Stimulated activated CD4-positive, alpha-beta T cell treated with anti-CD3 and anti-CD28 coated beads, Interleukin-12 subunit alpha, Interleukin-12 subunit beta, amount 100 ng/mL, for 48 hours (primary cell): Measurements from ENCODE around the gene LIPC.

ENCODE experiments used
- DNase-seq, 3 donors: peaks; one replicate each; pipeline ENCODE4 v3.0.0-alpha.2; 2020; ENCODE audit warnings: low read depth in 2 of 3, low spot score in 1 of 3

LIPC gene

DNA sequence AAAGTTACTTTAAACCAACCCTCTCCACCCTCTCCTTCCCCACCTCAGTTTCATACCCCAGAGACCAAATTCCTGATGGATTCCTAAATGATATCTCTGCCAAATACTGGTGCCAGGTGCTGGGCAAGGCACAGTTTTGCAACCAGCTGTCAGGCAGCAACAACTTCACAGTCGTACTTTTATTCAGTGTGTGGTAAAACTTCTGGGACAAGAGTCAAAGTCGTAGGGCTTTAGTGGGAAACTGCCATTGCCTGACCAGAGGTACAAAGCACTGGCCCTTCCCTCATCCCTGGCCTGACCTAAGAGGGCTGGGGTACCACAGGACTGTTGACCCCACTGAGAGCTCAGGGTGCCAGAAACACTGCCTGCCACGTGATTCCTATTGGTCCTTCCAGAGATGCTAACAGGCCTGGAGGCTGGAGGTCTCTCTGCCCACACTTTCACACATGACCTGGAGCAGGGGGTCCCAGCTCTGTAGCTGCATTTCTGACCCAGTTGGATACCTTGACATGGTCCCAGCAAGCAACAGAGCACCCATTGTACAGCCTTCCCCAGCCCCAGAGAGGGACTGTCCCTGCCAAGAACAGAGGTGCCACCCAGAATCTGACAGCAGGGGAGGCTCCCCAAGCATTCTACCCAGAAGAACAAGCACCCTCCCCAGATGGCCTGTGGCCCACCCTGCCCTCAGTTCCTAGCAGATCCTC lies 59.9 kb downstream of the LIPC start:
- no peak for DNase-seq

DNA sequence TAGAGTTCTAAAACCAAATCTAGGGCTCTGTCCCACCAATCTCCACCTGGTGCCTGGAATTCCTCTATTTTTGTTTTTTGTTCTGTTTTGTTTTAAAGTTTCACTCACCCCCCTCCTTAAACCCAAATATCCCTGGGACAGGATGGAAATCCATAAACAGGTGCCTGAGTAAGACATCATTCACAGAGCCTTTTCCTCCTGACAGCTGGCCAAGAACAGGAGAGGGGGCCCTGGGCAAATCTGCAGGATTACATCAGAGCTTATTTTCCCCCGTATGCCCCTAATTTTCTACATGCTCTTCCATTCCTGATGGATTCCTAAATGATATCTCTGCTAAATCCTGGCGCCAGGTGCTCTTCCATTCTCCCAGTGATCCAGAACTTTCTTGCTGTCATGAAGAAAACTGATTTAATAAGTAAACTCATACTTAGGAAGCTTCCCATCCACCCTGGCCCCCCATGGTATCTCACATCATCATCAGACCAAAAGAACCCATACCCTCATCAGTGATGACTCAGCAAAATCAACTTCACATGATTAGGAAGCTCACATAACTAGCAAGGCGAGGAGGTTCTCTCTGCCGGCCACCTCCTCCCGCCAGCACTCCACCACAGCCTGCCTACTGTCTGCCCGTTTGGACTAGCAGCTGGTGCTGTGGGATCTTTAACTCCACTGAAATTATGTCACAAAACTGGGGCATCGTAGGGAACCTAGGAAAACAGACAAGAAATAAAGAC lies 61.0 kb downstream of the LIPC start:
- DNase-seq = no peak

GRCh38 chr15:58494567-58494966 lies 62.8 kb downstream of the LIPC start:
- no peak for DNase-seq

GRCh38 chr15:58495891-58496408 lies 64.2 kb downstream of the LIPC start:
- no peak for DNase-seq

- no peak for DNase-seq
These were observed 65.4 kb downstream of the LIPC start for GRCh38 chr15:58497046-58497785.

DNA sequence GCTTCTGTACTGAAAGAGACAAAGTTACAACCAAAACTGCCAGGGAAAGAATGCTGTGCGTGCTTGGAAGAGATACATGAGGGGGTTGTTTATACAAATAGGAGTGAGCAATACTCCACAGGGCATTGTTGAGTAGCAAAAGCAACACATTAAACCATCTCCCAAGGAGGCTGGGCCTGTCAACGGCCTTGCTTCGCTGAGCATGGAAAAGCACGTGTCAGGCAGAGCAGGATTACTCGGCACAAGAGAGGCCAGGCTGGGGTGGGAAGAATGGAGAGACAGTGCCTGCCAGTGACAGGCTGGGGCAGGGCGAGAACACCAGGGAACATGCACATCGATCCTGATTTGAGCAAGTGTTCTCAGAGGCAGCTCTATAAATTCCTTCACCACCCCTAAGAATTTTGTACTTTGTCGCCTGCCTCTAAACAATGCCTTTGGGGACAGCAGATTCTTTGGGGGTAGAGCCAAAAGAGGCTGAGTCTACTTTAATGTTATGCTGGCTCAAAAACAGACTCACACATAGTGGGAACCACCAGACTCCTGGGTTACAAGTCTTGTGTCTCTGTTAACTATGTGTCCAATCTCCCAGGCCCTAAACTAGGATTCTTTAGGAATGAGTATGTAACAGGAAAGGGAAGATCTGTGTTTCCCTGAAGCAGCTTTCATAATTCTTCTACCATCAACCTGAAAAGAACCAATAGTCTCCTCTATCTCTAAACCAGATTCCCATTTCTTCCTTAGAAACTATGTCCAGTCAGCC lies 67.2 kb downstream of the LIPC start:
- no peak for DNase-seq

- DNase-seq = no peak
These were observed 69.2 kb downstream of the LIPC start for GRCh38 chr15:58501006-58501405.

DNA sequence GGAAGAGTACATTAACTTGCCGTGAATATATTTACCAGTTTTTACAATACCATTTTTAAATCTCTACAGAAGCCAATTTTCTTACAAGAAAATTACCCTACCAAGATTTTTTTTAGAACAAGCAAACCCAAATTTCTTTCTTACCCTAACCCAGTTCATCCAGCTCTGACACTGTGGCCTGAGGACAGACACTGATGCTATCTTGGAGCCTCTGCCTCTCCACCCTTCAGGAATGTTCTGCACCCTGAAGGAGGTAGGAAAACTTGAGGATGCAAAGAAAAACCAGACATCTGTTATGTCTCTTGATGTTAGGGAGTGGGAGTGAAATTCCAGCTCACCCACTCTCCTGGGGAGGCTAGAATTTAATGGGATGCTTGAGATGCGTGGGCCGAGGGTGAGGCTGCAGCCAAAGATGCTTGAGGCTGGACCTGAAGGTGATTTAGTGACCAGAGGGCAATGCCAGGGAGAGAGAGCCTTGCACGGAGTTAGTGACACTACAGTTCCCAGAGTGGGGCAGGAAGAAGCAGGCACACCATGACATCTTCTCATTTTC lies 69.9 kb downstream of the LIPC start:
- no peak for DNase-seq

DNA sequence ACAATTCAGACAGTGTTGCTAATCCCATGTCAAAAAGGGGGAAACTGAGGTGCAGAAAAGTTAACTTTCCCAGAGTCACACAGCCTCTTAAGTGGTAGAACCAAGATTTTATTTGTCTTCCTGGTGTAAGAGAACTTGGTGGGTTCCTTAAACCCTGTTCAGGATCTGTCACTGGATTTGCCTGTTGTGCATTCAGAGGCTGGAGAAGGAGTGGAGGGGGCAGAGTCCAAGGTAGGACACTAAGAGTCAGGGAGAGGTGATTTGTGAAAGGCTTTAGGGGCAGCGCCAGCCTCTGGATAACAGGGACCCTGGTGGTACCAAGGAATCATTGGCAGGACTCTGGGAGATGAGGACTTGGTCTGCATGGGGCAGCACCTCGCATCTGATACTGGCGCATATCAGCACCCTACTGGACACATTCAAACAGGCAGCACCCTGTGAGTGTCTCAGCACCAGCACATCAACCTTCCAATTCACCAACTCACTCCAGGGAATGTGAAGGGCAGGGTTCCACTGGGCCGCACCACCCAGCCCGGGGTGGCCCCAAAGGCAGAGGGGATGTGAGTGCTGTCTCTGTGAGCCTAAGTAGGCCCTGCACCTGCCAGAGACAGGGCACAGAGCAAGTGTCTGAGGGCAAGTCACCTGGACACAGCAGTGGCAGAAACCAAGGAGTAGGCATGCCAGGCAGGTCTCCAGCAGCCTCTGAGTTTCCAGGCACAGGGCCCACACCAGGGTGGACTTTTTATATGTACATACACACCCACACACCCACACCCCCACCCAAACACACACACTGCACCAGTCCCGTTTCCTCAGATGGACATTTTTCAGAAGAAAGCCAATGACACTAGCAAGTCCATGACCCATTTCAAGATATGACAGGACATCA lies 71.6 kb downstream of the LIPC start:
- no peak for DNase-seq

- DNase-seq = no peak
These were observed 73.0 kb downstream of the LIPC start for GRCh38 chr15:58504674-58505234.

DNA sequence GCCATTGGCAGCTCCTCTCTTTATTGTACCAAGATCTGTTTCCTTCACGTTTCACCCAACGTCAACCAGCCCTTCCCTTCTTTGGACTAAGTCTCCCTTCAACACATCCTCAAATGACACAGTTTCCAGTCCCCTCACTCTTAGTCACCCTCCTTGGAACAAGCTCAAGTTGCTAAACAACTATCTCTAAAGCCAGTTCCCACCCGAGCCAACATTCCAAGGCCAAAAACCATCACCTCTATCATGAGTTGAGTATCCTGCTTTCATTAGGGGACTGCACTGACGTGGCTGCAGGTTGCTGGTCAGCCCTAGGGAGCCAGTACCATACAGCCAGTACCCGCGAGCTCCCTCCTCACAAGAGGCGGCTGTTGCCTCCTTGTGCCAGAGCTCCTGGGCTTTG lies 73.8 kb downstream of the LIPC start:
- DNase-seq = no peak

DNA sequence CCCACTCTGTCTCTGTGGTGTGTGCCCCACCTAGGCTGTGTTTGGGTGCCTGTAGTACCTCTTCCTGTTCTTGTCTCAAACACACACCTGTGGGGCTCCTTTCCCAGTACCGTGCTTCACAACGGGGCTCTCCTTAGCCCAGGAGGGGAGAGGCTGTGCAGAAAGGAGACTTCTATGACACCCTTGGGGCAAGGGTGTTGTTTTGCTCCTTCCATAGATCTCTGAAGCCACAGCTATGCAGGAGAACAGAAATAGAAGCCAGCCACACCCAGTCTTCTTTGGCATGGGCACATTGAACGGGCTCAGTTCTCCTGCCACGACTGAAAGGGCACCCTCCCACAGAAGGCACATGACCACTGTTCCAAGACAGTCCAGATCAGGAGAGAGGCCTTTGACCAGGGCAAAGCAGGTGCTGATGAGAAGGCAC lies 74.3 kb downstream of the LIPC start:
- DNase-seq = no peak

GRCh38 chr15:58506783-58507668 lies 75.2 kb downstream of the LIPC start:
- no peak for DNase-seq

GRCh38 chr15:58509556-58509955 lies 77.8 kb downstream of the LIPC start:
- no peak for DNase-seq

- no peak for DNase-seq
These were observed 79.2 kb downstream of the LIPC start for GRCh38 chr15:58510715-58511598.

GRCh38 chr15:58511599-58511987 lies 79.8 kb downstream of the LIPC start:
- DNase-seq = no peak

DNA sequence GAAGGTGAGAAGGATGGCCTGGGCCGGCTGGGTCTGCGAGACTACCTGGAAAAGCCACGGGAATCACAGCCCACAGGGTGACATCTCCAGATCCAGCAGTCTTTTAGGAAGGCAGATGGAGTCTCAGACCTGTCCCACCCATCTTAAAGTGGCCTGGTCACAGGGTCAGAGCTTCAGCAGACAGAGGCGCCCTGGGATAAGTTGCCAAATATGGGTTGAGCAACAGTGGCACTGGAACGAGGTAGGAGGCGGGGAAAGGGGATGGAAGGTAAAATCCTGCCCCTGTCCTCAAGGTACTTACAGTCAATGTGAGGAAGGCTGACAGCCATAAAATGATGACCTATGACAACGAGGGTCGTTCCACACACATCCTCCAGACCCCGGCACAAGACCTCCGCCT lies 80.7 kb downstream of the LIPC start:
- no peak for DNase-seq

GRCh38 chr15:58513008-58513407 lies 81.2 kb downstream of the LIPC start:
- DNase-seq = no peak
